Central memory CD4-positive, alpha-beta T cell (primary cell): ENCODE measurements around the gene ASB11.
"Not testable (repeated sequence)": the region's sequence is repeated elsewhere in the genome, so short reads cannot be mapped to it uniquely, and the experiment has no call there.

Source experiments
- DNase-seq: peaks from one replicate; pipeline ENCODE4 v3.0.0; 2022

ASB11 gene

DNA sequence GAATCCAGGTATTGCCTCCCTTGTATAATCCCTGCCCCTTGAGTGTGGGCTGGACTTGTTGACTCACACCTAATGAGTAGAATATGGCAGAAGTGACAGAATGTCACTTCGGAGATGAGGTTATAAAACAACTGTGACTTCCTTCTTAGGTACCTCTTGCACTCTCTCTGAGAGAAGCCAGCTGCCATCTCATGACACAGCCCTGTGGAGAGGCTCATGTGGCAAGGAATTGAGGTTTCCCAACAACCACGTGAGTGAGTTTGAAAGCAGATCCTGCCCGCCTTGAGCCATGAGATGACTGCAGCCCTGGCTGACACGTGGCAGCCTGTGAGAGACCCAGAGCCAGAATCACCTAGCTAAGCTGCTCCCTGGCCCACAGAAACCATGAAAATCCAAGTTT, 13.5 kb downstream of the ASB11 start:
- no peak for DNase-seq

DNA sequence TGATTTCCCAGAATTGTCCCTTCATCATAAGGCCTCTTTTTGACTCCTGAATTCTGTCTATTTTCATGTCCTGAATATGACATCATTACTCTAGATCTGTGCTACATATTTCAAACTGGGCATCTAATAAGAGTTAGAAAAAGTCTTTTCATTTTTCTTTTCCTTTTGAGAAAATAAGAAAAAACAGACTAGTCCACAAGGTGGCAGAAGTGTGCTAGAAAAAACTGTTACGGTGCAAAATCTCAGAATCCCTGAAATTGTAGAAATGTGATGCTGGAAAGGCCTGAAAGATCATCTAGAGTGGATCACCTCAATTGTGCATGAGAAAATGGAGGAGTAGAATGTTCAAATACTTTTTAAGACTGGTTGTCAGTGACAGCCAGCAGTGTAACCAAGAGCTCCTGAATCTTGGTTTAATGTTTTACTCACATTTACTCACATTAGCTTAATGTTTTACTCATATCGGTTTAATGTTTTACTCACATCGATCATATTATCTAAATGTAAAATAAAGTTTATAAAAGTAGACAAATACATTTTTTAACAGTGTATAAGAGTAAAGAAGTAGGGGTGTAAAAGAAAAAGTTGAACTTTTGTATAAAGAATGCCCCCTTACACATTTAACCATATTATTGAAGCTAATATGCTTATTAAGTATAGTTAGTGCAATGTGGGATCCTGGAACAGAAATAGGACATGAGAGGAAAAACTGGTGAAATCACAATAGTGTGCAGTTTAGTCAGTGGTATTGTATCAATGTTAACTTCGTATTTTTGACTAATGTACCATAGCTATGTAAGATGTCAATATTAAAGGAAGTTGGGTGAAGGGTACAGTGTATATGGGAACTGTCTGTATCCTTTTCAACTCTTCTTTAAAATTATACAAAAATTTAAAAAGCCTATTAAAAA, 15.2 kb downstream of the ASB11 start:
- no peak for DNase-seq

DNA sequence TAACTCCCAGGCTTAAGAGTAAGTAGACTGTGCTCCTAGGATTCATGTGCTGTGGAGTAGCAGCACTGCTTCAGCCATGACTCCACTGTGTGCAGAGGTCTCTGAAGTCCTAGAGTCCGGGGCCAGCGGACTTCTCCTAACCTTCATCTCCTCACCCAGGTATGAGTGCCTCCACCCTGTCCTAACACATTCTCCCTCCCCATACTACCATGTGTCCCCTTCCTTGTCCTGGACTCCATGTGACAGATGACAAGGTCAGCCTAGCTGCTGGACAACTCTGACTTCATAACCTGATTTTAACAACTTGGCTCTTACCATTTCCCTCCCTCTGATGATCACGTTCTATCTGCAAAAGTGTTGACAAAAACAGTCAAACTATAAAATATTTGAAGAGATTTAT, 16.7 kb downstream of the ASB11 start:
- no peak for DNase-seq

DNA sequence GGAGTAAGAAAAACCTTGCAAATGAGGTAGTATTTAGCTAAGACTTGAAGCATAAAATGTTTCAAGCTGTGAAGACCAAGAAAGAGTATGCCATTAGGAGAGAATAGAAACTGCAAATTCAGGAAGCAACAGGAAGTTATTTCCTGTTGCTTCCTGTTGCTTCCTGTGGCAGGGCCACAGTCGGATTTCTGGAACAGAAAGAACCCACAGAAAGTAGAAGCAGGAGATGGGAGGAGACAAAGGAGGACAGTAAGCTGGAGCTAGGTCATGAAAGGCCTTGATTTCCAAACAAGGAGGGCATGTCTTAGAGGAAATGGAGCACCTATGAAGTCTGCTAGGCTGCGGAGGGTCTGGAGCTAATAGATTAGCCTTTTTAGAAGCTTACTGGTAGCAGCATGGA, 17.2 kb downstream of the ASB11 start:
- no peak for DNase-seq

DNA sequence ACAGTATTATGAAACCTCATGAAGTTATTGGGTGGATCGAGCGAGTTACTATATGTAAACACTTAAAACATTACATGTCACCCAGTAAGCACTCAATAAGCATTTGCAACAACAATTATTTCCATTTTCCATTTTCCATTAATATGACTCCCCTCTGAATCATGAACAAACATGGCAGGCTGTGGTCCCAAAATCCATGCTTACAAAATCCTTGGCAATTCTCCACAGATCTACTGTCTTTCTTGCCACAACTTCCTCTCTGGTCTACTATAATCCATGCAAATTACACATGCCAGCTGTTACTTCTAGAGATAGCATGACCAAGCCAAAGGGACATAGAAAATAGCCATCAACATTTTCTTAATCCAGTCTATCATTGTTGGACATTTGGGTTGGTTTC, 22.0 kb downstream of the ASB11 start:
- DNase-seq = no peak

DNA sequence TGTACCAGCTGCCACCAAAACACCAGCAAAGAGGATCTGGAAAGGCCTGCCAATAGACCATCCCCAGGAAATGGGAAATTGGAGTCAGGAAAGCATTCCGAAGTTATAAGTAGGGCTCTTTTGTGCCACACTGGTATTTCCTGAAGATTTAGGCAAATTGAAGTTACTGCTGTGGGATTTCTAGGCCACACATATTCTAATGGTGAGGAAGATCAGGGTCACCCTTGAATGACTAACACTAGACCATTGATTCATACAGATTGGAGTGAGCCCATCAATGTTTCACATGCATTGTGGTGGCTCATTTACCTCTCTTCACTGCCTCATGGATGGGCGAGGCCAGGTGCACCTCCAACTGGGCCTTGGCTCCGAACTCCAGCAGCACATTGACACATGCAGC, 22.6 kb downstream of the ASB11 start:
- no peak for DNase-seq

DNA sequence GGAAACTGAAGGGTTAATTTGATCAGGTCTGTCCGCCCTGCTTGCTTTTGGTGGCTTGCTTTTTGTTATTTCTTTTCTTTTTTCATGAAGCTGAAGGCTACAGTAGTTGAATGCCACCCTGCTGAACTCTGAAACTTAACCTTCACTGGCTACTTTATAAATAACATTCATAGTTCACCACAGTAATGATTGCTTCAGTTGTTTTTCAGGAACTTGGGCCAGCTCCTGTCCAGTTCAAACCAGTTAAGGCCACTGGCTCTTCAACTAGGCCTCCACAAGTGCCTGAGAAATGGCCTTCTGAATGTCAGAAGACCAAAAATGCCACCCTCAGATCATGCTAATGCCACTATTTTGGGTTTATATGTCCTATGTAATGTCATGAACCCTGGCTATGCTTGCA, 37.8 kb downstream of the ASB11 start:
- no peak for DNase-seq

DNA sequence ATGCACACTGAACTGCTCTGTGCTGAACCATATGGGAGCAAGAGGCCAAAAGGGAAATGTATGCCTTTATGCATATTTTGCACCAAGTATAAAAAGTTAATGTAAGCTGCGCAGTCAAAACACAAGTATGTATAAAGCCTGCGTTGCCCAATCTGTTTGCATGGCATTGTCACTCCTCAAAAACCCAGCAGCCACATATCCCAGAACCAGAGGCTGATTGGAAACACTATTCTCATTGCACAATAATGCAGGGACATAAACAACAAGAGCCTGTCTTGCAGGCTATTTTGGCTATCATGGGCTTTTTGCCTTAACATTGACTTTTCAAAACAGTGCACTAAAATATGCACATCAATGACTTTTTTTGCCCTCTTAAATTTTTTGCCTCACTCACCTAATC, 40.5 kb downstream of the ASB11 start:
- DNase-seq = no peak

DNA sequence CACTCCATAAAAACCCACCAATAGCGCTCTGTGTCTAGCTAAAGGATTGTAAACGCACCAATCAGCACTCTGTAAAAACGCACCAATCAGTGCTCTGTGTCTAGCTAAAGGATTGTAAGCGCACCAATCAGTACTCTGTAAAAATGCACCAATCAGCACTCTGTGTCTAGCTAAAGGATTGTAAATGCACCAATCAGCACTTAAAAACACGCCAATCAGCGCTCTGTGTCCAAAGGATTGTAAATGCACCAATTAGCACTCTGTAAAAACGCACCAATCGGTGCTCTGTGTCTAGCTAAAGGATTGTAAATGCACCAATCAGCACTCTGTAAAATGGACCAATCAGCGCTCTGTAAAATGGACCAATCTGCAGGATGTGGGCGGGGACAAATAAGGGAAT, 42.2 kb downstream of the ASB11 start:
- DNase-seq = not testable (repeated sequence)

DNA sequence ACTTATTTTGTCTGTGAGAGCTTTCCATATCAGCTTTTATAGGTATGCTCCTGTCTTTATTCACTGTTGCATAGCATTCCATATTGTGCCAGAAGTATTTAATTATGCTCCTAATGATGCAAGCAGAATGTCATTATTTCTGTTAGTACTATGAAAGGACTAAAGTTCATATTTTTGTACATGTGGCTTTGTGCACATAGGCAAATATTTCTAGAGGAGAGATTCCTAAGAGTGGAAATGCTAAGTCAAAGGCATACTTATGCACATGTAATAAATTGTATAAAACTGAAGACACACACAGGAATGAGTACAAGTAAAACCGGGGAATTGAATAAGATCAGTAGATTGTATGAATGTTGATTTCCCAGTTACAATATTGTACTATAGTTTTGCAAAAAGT, 43.7 kb downstream of the ASB11 start:
- DNase-seq = no peak

DNA sequence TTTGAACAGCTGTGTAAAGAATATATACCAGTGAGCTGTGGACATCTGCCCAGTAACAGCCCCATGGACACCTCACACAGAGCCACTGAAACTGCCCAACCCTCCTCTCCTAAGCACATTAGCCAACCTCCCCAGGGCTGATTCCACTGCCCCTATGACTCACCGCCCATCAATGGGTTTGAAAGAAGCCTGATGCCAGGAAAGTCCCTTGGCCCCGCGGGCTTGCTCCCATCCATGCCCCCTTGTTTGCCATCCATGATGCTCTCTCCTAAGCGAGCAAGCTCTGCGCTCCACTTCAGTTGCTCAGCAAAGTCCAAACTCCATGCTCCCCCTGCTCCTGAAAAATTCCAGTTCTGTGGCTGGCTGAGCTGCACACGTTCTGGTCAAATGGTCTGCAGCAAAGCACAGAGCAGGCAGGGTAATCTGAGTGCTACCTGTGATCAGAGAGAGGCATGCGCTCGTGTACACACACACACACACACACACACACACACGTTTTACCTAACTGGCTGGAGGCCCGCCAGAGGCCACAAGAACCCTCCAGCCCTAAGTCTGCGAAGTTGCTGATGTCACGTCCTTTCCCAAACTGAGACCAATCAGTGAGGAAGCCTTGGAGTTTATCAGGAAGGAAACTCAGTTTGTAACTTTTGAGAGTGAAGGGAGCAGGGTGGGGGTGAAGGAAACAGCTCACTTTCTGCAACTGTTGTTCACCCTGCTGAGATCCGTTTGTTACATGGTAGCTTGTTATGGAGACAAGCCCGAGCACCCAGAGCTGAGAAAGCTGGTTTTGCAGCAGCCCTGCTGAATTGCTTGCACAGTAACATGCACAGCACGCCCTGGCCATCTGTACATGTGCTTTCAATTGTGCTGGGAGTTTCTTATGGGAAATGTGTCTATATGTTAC, 45.6 kb downstream of the ASB11 start, which contains the start of gene ASB9:
ASB9 (minus strand) TSS at position 466 of the 904 bp plus-strand sequence; CDS start at position 257, 209 bp downstream.
- peak; percentile 20 for DNase-seq

DNA sequence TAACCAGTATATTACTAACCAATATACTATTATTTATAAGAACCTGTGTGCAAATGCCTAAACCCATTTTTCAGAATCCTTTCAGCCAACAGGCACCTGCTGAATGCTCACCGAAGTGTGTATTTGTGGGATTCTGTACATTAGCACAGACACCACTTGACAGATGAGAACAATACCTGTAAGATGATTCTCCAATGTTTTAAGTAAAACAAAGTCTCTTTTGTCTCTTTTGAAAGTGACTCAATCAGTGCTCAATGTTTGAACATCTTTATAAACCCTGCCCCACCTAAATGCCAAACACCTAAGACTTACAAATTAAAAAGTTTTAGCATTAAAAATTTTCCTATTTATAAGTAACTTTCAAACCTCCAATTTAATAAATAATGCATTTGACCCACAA, 46.3 kb downstream of the ASB11 start:
- DNase-seq = no peak

DNA sequence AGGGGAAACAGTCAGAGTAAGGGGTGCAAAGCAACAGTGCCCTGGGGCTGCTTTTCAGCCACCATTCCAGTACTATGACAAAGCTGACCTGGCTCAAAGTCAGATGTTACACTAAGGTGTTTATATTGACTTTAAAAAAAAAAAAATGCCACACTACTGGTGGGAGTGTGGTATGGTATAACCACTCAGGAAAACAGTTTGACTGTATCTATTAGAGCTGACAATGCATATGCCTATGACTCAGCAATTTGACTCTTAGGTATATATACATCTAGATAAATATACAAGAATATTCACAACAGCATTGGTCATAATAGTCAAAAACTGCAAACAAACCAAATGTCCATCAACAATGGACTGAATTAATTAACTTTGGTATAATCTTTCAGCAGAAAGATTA, 60.6 kb downstream of the ASB11 start:
- DNase-seq = no peak

DNA sequence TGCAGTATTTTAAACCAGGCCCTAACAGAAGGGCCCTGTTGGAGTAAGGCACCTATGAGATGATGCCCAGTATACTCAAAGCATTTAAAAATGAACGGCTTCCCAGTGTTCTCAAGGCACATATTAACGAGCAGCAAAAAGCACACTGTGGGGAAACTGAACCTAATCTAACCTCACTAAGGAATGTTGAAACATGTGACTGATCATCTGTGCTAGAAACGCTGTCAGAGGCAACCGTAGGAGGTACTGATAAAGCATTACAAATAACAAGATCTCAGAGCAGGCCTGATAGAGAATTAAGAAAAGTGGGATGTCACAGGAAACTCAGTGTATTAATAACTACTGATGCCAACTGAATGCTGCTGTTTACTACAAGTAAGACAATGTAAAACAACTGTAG, 69.5 kb downstream of the ASB11 start:
- no peak for DNase-seq

DNA sequence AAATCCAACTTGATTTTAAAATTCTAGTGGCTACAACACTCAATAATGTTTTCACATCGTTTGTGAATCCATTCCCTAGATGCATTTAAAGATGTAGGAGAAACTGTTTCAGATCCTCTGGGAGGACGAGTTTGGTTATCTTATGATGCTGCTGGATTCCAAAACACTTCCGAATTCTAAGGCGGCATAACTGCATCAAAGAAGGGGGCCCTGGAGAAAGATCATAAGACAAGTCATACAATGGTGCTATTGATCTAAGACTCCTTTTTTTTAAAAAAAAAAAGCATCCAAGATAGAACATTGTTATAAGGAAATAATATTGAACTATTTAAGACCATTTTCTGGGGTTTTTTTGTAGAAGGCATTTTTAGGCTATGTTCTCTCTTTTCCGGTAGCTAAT, 71.0 kb downstream of the ASB11 start:
- DNase-seq = no peak

DNA sequence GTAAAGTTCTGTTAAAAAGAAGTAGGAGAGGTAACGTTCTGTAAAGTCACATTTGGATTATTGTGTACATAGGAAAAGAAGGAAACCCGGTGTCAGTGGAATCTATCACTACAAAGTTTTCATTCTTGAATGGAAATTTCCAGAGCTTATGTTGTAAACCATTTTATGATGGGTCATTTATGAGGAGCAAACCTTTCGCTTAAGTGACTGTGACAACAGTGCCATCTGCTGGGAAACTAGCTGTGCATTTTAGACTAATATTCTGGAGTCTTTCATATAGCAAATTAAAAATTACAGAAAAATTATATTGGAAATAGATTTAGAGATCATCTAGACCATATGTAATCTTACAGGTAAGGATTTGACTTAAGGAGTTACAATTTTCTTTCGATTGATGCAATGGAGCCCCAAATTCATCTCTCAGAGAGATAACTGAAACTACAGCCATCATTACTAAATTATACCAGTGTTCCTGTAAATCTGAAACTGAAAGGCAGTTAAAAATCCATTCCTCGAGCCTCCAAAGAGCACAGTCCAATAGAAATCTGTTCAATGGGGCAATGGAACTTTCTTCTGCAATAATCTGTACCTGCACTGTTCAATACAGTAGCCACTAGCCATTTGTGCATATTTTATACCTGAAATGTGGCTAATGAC, 72.4 kb downstream of the ASB11 start:
- DNase-seq = peak; percentile 17

DNA sequence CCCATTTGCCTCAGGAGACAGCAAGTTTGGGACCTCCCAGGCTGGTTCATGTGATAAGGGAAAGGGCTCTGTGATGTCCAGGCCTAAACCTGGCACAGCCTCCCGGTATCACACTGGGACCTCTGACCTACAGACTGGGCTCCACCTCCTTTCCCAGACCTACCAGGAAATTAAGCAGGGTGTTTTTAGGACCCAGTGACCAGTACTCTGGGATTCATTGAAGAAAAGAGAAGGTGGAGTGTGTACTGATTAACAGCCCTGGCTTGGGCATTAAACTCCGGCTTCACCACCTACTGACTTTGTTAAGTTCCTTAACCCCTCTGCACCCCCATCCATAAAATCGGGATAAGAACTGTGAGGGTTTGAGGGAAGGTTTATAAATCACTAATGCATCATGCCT, 74.1 kb downstream of the ASB11 start:
- DNase-seq = no peak

DNA sequence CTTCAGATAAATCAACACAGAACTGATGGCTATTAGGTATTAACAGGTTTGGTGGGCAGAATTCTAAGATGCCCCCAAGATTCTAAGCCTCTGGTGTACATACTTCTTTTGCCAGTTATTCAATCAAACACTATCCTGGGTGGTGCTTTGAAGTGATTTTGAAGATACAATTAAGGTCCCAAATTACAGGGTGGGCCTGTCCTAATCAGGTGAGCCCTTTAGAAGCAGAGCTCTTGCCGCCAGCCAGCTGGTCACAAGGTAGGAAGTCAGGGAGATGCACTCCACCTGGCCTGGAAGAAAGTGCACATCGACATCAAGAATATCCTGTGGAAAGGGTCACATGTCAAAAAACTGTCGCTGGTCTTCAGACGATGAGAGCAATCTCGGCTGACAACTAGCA, 75.0 kb downstream of the ASB11 start:
- no peak for DNase-seq

DNA sequence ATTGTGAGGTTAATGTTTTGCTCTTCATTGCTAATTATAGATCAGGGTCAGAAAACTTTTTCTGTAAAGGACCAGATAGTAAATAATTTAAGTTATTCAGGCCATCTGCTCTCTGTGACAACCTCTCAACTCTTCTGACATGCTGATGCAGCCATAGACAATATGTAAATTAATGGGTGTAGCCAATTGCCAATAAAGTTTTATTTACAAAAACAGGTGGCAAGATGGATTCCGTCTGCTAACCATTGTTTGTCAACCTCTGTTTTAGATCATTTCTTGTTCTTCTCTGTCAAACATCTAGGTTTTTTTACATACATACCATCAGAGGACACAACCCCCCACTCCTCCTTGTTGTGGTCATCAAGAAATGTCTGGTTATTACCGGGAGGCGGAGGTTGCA, 79.3 kb downstream of the ASB11 start:
- no peak for DNase-seq

DNA sequence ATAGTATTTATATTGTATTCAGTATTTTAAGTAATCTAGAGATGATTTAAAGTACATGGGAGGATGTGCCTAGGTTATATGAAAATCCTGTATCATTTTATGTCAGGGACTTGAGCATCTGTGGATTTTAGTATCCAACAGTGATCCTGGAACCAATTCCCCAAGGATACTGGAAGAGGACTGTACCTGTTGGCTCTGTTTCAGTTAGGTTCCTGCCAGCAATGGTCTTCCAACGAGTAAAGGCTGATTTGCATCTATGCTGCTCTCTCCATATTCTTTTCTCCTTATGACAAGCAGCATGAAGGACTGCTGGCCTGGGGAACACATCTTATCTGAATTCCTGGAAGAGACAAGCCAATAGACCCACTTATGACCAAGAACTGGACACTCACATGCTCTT, 80.4 kb downstream of the ASB11 start:
- DNase-seq = no peak

DNA sequence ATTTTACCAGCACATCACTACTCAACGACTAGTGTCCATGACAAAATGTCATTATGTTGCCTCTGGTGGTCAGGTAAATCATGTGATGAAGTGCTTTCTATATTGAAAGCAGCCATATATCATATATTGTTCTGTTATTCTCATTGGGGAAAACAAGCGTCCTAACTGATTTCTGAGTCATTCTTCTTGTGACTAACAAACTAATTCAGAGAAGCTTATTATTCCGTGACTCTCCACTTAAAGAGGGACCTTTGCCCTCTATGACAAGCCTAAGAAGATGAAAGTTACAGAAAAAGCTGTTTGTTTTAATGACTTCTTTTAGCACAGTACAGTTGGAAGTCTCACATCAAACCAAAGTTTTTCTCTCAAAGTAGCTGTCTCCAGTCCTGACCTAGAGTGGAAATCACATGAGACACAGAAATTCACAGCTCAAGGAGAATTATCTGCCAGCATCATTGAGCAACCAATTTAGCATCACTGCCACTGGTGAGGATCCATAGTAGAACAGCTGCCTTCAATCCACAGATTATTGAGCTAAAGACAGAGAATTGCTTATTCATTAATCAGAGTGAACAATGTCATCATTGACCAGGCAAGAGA, 81.9 kb downstream of the ASB11 start:
- DNase-seq = no peak
